ENCODE measurements around the gene PAPOLA.

The PAPOLA gene

GRCh38 chr14:96554315-96554910 is 52.2 kb downstream of the PAPOLA start:
- no peaks in the 10 kb centered on the region; the same call in 1 of the 2 replicates for H3F3A ChIP-seq (ENCODE audit: insufficient read depth, low read length)
- H3K4me2 ChIP-seq (ENCODE audit: low read depth, low read length): no peak overlapping the region
- H2AFZ ChIP-seq (ENCODE audit: low read length): no peak overlapping the region
- no peaks in the 10 kb centered on the region for H3K36me3 ChIP-seq (replicated peaks; ENCODE audit: insufficient read depth, low read length)
- no peak overlapping the region for H3K4me3 ChIP-seq (ENCODE audit: low read length)
- no peaks in the 10 kb centered on the region for H3K9me2 ChIP-seq (replicated peaks; ENCODE audit: insufficient read depth, low read length)
- H3K9me3 ChIP-seq (replicated peaks; ENCODE audit: insufficient read depth, low read length): no peaks in the 10 kb centered on the region
- H3K9ac ChIP-seq (ENCODE audit: low read length): no peak overlapping the region
- H4K20me1 ChIP-seq (ENCODE audit: insufficient read depth, low read length): no peaks in the 10 kb centered on the region
- TF ChIP-seq EZH2 (optimal IDR thresholded peaks at IDR 0.05; ENCODE audit: low read depth, low read length): no peak
- TF ChIP-seq EZH2phosphoT487 (IDR thresholded peaks at IDR 0.05; ENCODE audit: low read length): no peak
- TF ChIP-seq CTCF (IDR thresholded peaks at IDR 0.05; ENCODE audit: low read length): no peak
- no peaks in the 10 kb centered on the region for H3K79me2 ChIP-seq (ENCODE audit: low read length)
- no peak for DNase-seq
- no peaks in the 10 kb centered on the region for H3K4me1 ChIP-seq (ENCODE audit: low read length)
- no peaks in the 10 kb centered on the region for H3K27me3 ChIP-seq (replicated peaks; ENCODE audit: insufficient read depth, low read length)
- H3K27ac ChIP-seq (ENCODE audit: low read length): peak overlapping the region; percentile 6; the same call in 1 of the 2 replicates

GRCh38 chr14:96559571-96559970 is 57.4 kb downstream of the PAPOLA start:
- H3F3A ChIP-seq (ENCODE audit: insufficient read depth, low read length): no peaks in the 10 kb centered on the region
- TF ChIP-seq EZH2 (optimal IDR thresholded peaks at IDR 0.05; ENCODE audit: low read depth, low read length) (no peak), EZH2phosphoT487 (IDR thresholded peaks at IDR 0.05; ENCODE audit: low read length) (no peak), CTCF (IDR thresholded peaks at IDR 0.05; ENCODE audit: low read length) (no peak)
- H3K9me2 ChIP-seq (replicated peaks; ENCODE audit: insufficient read depth, low read length): no peaks in the 10 kb centered on the region
- H3K36me3 ChIP-seq (replicated peaks; ENCODE audit: insufficient read depth, low read length): no peaks in the 10 kb centered on the region
- H3K9ac ChIP-seq (ENCODE audit: low read length): no peak overlapping the region
- no peaks in the 10 kb centered on the region for H3K4me1 ChIP-seq (ENCODE audit: low read length)
- H4K20me1 ChIP-seq (ENCODE audit: insufficient read depth, low read length): no peaks in the 10 kb centered on the region
- no peak overlapping the region for H3K27ac ChIP-seq (ENCODE audit: low read length)
- H2AFZ ChIP-seq (ENCODE audit: low read length): no peak overlapping the region
- H3K9me3 ChIP-seq (replicated peaks; ENCODE audit: insufficient read depth, low read length): no peaks in the 10 kb centered on the region
- H3K79me2 ChIP-seq (ENCODE audit: low read length): no peaks in the 10 kb centered on the region
- no peak overlapping the region for H3K4me2 ChIP-seq (ENCODE audit: low read depth, low read length)
- no peaks in the 10 kb centered on the region for H3K27me3 ChIP-seq (replicated peaks; ENCODE audit: insufficient read depth, low read length)
- no peak for DNase-seq
- H3K4me3 ChIP-seq (ENCODE audit: low read length): no peak overlapping the region

- no peaks in the 10 kb centered on the region for H4K20me1 ChIP-seq (ENCODE audit: insufficient read depth, low read length)
- no peak overlapping the region for H3K27ac ChIP-seq (ENCODE audit: low read length)
- no peak for DNase-seq
- no peak overlapping the region for H3K9ac ChIP-seq (ENCODE audit: low read length)
- no peaks in the 10 kb centered on the region for H3K36me3 ChIP-seq (replicated peaks; ENCODE audit: insufficient read depth, low read length)
- no peaks in the 10 kb centered on the region for H3F3A ChIP-seq (ENCODE audit: insufficient read depth, low read length)
- no peaks in the 10 kb centered on the region for H3K9me2 ChIP-seq (replicated peaks; ENCODE audit: insufficient read depth, low read length)
- H3K4me3 ChIP-seq (ENCODE audit: low read length): no peak overlapping the region
- H2AFZ ChIP-seq (ENCODE audit: low read length): no peak overlapping the region
- no peak for TF ChIP-seq EZH2 (optimal IDR thresholded peaks at IDR 0.05; ENCODE audit: low read depth, low read length)
- no peak for TF ChIP-seq EZH2phosphoT487 (IDR thresholded peaks at IDR 0.05; ENCODE audit: low read length)
- no peak for TF ChIP-seq CTCF (IDR thresholded peaks at IDR 0.05; ENCODE audit: low read length)
- H3K4me2 ChIP-seq (ENCODE audit: low read depth, low read length): no peak overlapping the region
- peaks cover 3% of the 10 kb centered on the region; the same call in 1 of the 2 replicates for H3K4me1 ChIP-seq (ENCODE audit: low read length)
- H3K9me3 ChIP-seq (replicated peaks; ENCODE audit: insufficient read depth, low read length): no peaks in the 10 kb centered on the region
- no peaks in the 10 kb centered on the region for H3K27me3 ChIP-seq (replicated peaks; ENCODE audit: insufficient read depth, low read length)
- H3K79me2 ChIP-seq (ENCODE audit: low read length): no peaks in the 10 kb centered on the region
Observed at GRCh38 chr14:96564389-96564788, 62.2 kb downstream of the PAPOLA start.
